Panc1 (cell line): ENCODE measurements around the gene FAM53B.

Source experiments
- REST ChIP-seq, 2 experiments: IDR thresholded peaks; 2 replicates each; pipeline ENCODE4 v1.6.1; 2011 to 2012; ENCODE audit warnings: low read depth in 2 of 2, control low read depth in 1 of 2, low read length in 1 of 2, mild to moderate bottlenecking in 1 of 2, moderate library complexity in 1 of 2; ENCODE audit not compliant: insufficient read depth in 1 of 2
- SIN3A ChIP-seq: IDR thresholded peaks from 2 replicates; pipeline ENCODE4 v1.6.1; 2012; ENCODE audit warnings: low read depth, mild to moderate bottlenecking, low read length, moderate library complexity, borderline replicate concordance; ENCODE audit not compliant: insufficient read depth
- TF ChIP-seq, protein P1 (sequence below): fragments of 450-650 bp; IDR thresholded peaks from 2 replicates; pipeline ENCODE4 v1.5.1; 2017; ENCODE audit warnings: mild to moderate bottlenecking

- TF ChIP-seq, protein P1, sequence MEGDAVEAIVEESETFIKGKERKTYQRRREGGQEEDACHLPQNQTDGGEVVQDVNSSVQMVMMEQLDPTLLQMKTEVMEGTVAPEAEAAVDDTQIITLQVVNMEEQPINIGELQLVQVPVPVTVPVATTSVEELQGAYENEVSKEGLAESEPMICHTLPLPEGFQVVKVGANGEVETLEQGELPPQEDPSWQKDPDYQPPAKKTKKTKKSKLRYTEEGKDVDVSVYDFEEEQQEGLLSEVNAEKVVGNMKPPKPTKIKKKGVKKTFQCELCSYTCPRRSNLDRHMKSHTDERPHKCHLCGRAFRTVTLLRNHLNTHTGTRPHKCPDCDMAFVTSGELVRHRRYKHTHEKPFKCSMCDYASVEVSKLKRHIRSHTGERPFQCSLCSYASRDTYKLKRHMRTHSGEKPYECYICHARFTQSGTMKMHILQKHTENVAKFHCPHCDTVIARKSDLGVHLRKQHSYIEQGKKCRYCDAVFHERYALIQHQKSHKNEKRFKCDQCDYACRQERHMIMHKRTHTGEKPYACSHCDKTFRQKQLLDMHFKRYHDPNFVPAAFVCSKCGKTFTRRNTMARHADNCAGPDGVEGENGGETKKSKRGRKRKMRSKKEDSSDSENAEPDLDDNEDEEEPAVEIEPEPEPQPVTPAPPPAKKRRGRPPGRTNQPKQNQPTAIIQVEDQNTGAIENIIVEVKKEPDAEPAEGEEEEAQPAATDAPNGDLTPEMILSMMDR, result no peak
- TF ChIP-seq SIN3A (no peak), REST (IDR thresholded peaks at IDR 0.05; ENCODE audit: insufficient read depth in 1 of 2, low read depth in 2 of 2, low read length in 1 of 2) (no peak)
Measured at GRCh38 chr10:124756156-124756903, 12.2 kb upstream of the FAM53B start.
